ENCODE data around the gene GFRA3. TPM values are rescaled to one million over a fixed set of nuclear protein-coding genes. Genes with fewer than 3 reads are reported as not detected.

GFRA3 gene
- total RNA-seq, 1 experiment from 2014 or later = 1.6 TPM

- H3K23ac ChIP-seq (ENCODE audit: insufficient read length, low read depth, low read length) = no peak overlapping the region
- DNase-seq = peak; percentile 57
- H3K4me2 ChIP-seq (ENCODE audit: insufficient read depth, insufficient read length, low read length) = peak overlapping the region; percentile 64
- no peak overlapping the region for H2BK15ac ChIP-seq (ENCODE audit: low read depth, low read length)
- H4K91ac ChIP-seq (ENCODE audit: insufficient read length, low read depth, low read length) = no peak overlapping the region
- no peak overlapping the region for H2BK20ac ChIP-seq (ENCODE audit: low read depth, low read length, poor library complexity, severe bottlenecking)
- no peaks in the 10 kb centered on the region for H3K9me3 ChIP-seq (ENCODE audit: control insufficient read depth, low read depth, low read length)
- Mint-ChIP-seq H3K27me3 (ENCODE audit: low read depth) (peaks cover 56% of the 10 kb centered on the region), H3K4me1 (peaks cover 19 to 31% of the 10 kb centered on the region in 2 experiments), H3K4me3 (peak overlapping the region; percentile 59 to 78), H3K27ac (peak overlapping the region in 1 of 3 experiments; percentile 40; a peak in 2 of 7 replicates), H3K9me3 (no peaks in the 10 kb centered on the region), H3K36me3 (ENCODE audit: insufficient read depth in 1 of 3, low read depth in 3 of 3) (no peaks in the 10 kb centered on the region)
- H2AK5ac ChIP-seq (ENCODE audit: insufficient read length, low read length) = no peak overlapping the region
- no peak overlapping the region for H2BK12ac ChIP-seq (ENCODE audit: insufficient read length, low read depth, low read length)
- no peak overlapping the region for H4K5ac ChIP-seq (ENCODE audit: insufficient read length, low read depth, low read length)
- no peak overlapping the region for H3K56ac ChIP-seq (ENCODE audit: insufficient read length, low read depth, low read length)
- no peak overlapping the region for H3K18ac ChIP-seq (ENCODE audit: insufficient read length, low read depth, low read length)
- H3K9ac ChIP-seq (ENCODE audit: extremely low read depth, insufficient read length, low read length) = peak overlapping the region; percentile 2
- no peaks in the 10 kb centered on the region; the same call in 1 of the 2 replicates for H3K4me1 ChIP-seq (ENCODE audit: insufficient read depth, low read length)
- no peak overlapping the region for H3T11ph ChIP-seq (ENCODE audit: low read length)
- peaks cover 3% of the 10 kb centered on the region for H3K23me2 ChIP-seq (ENCODE audit: insufficient read length, low read depth, low read length, poor library complexity, severe bottlenecking)
- no peaks in the 10 kb centered on the region for H4K20me1 ChIP-seq (ENCODE audit: control insufficient read depth, insufficient read depth, insufficient read length)
- no peak overlapping the region for H2BK5ac ChIP-seq (ENCODE audit: insufficient read length, low read length)
- no peak overlapping the region for H2BK120ac ChIP-seq (ENCODE audit: low read depth, low read length, poor library complexity, severe bottlenecking)
- no peak; the same call in 2 of the 3 replicates for TF ChIP-seq CTCF (conservative IDR thresholded peaks at IDR 0.05)
- WGBS (ENCODE audit: extremely low coverage, insufficient read length, low lambda C conversion rate) = no CpG with 5 or more reads among the region's 67 CpGs
- H3K27me3 ChIP-seq (ENCODE audit: insufficient read depth, low read length) = peaks cover 12% of the 10 kb centered on the region
- H3K4ac ChIP-seq (ENCODE audit: low read depth, low read length) = no peak overlapping the region
- H3K79me1 ChIP-seq (ENCODE audit: insufficient read depth, low read depth, low read length, poor library complexity, severe bottlenecking) = no peaks in the 10 kb centered on the region
- no peak overlapping the region for H2AFZ ChIP-seq (ENCODE audit: low read length)
- no peak overlapping the region for H4K8ac ChIP-seq (replicated peaks; ENCODE audit: insufficient read length, low read depth, low read length)
- H3K27ac ChIP-seq (ENCODE audit: insufficient read length, low read depth, low read length) = no peak overlapping the region
- H3K14ac ChIP-seq (ENCODE audit: insufficient read depth, low read length) = no peak overlapping the region
- no peaks in the 10 kb centered on the region for H3K79me2 ChIP-seq (ENCODE audit: insufficient read depth, low read length)
These were observed 32.5 kb downstream of the GFRA3 start for GRCh38 chr5:138241688-138242571.
